Activated CD4-positive, alpha-beta T cell treated with anti-CD3 and anti-CD28 coated beads for 36 hours (primary cell): Measurements from ENCODE around the gene ARX. TPM values are rescaled to one million over a fixed set of nuclear protein-coding genes. Genes with fewer than 3 reads are reported as not detected.

ENCODE experiments used
- ATAC-seq: fragments of 200-7000 bp; cut with Tn5 transposase; one replicate; pipeline ENCODE4 v1.10.0; 2021; ENCODE audit warnings: mild to moderate bottlenecking, moderate library complexity
- CTCF ChIA-PET: fragments of 350-600 bp; sonication (Branson Sonifier 250); formaldehyde crosslinking; loops from one replicate; lab custom pipeline; 2021; ENCODE audit warnings: antibody characterized with exemption; lab: Charles Lee
- POLR2A ChIA-PET: fragments of 350-600 bp; sonication (Branson Sonifier 250); formaldehyde crosslinking; loops from one replicate; lab custom pipeline; 2021; ENCODE audit warnings: antibody characterized with exemption, inconsistent platforms; lab: Charles Lee
- DNase-seq: peaks from one replicate; pipeline ENCODE4 v3.0.0-alpha.2; 2020
- H3K27ac Mint-ChIP-seq: one replicate; pipeline ENCODE4 v1.8.0; 2021; ENCODE audit warnings: mixed read lengths
- H3K27me3 Mint-ChIP-seq: one replicate; pipeline ENCODE4 v1.8.0; 2021; ENCODE audit warnings: mixed read lengths
- H3K36me3 Mint-ChIP-seq: one replicate; pipeline ENCODE4 v1.8.0; 2021; ENCODE audit warnings: low read depth, mixed read lengths
- H3K4me1 Mint-ChIP-seq: one replicate; pipeline ENCODE4 v1.8.0; 2021; ENCODE audit warnings: mixed read lengths
- H3K4me3 Mint-ChIP-seq: one replicate; pipeline ENCODE4 v1.8.0; 2021; ENCODE audit warnings: mild to moderate bottlenecking, moderate library complexity, mixed read lengths
- H3K9me3 Mint-ChIP-seq: one replicate; pipeline ENCODE4 v1.8.0; 2021; ENCODE audit warnings: low read depth, mixed read lengths
- intact Hi-C, 2 experiments: fragments of 100-400 bp; cut with DNase I in 1 of 2; cut with micrococcal nuclease in 1 of 2; formaldehyde crosslinking; loops; one replicate each; pipeline versions ENCODE4 v1.14.2 to v1.15.1; 2022 to 2024; cut with DNase I, micrococcal nuclease
- total RNA-seq, 2 experiments: library from RNA; stranded (reverse); gene quantifications; one replicate each; pipeline ENCODE4 v1.2.3, GENCODE V29; 2021

Gene ARX
- total RNA-seq, 2 experiments from 2014 or later = not detected

GRCh38 chrX:24961809-24962208 lies 54.0 kb downstream of the ARX start:
- Mint-ChIP-seq H3K27ac (no peak overlapping the region), H3K4me1 (no peaks in the 10 kb centered on the region), H3K36me3 (peaks cover 6% of the 10 kb centered on the region), H3K4me3 (no peak overlapping the region), H3K27me3 (no peaks in the 10 kb centered on the region), H3K9me3 (no peaks in the 10 kb centered on the region)
- no peak for ATAC-seq
- ChIA-PET CTCF (no interaction called here), POLR2A (no interaction called here)
- no peak for DNase-seq
- intact Hi-C loops = no loop called here

- CTCF ChIA-PET = no interaction called here
- Mint-ChIP-seq H3K9me3 (no peaks in the 10 kb centered on the region), H3K4me1 (no peaks in the 10 kb centered on the region), H3K27me3 (no peaks in the 10 kb centered on the region), H3K4me3 (no peak overlapping the region), H3K36me3 (peaks cover 3% of the 10 kb centered on the region), H3K27ac (no peak overlapping the region)
- POLR2A ChIA-PET = no interaction called here
- DNase-seq (no peak), ATAC-seq (no peak)
- intact Hi-C loops = no loop called here
These were observed 58.9 kb downstream of the ARX start for GRCh38 chrX:24956828-24957227.

- CTCF ChIA-PET = no interaction called here
- Mint-ChIP-seq H3K36me3 (peaks cover 3% of the 10 kb centered on the region), H3K27ac (no peak overlapping the region), H3K9me3 (no peaks in the 10 kb centered on the region), H3K27me3 (no peaks in the 10 kb centered on the region), H3K4me3 (no peak overlapping the region), H3K4me1 (no peaks in the 10 kb centered on the region)
- ATAC-seq (peak; percentile 55), DNase-seq (no peak)
- intact Hi-C loops = no loop called here
- POLR2A ChIA-PET = no interaction called here
These were observed 60.3 kb downstream of the ARX start for GRCh38 chrX:24955372-24955930.

GRCh38 chrX:24954732-24955131 lies 61.0 kb downstream of the ARX start:
- DNase-seq (no peak), ATAC-seq (no peak)
- Mint-ChIP-seq H3K27me3 (no peaks in the 10 kb centered on the region), H3K4me1 (no peaks in the 10 kb centered on the region), H3K4me3 (no peak overlapping the region), H3K9me3 (no peaks in the 10 kb centered on the region), H3K27ac (no peak overlapping the region), H3K36me3 (peaks cover 3% of the 10 kb centered on the region)
- POLR2A ChIA-PET = no interaction called here
- CTCF ChIA-PET = no interaction called here
- intact Hi-C loops = no loop called here
